ENCODE results near the gene ST6GALNAC6. TPM values are rescaled to one million over a fixed set of nuclear protein-coding genes. Genes with fewer than 3 reads are reported as not detected.

ST6GALNAC6 gene
- polyA plus RNA-seq, 2 of the 4 experiments (the other 2 are of a cell fraction), result 8.2 to 25.2 TPM

DNA sequence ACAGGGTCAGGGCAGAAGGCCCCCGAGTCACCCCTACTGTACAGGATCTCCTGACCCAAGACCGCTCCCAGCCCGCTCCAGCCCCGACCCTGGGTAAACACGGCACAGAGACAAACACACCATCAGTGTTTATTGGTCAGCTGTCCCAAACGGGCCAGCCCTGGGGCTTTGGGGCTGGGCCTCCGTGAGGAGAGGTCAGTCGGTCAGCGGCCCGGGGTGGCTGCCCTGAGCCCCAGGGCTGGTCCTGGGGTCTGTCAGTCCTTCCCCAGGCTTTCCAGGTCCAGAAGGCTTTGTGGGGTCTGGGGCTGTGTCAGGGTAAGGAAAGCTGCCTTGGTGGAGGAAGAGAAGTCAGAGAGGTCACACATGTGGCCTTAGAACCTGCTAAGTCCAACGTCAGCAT is 35.6 kb upstream of the ST6GALNAC6 start:
- H3K4me2 ChIP-seq, result peak overlapping the region; percentile 79; the same call in 1 of the 3 replicates
- H3K4me3 ChIP-seq, result no peak overlapping the region
- no peak for DNase-seq (ENCODE audit: low read depth in 1 of 2, low spot score in 1 of 2)
- H3K4me1 ChIP-seq, result peaks cover 45% of the 10 kb centered on the region
- CTCF ChIA-PET, result interaction anchor here (0.9 to 35.7 kb wide), 5 partner anchors 9 to 183 kb away, joined by 3 to 827 read pairs (median 43); no protein-coding TSS in a partner anchor
- POLR2A ChIA-PET, result no interaction called here
- FAIRE-seq, result no peak
- ATAC-seq, result no peak
- H3K27ac ChIP-seq, result no peak overlapping the region
- WGBS (ENCODE audit: missing lambda C conversion rate), result 62% methylated on average over 7 of the region's 11 CpGs
- TF ChIP-seq SMC3 (IDR thresholded peaks at IDR 0.05), result no peak
- no peak for TF ChIP-seq FOXS1 (CRISPR knock-in tag; IDR thresholded peaks at IDR 0.05)
- no peak for TF ChIP-seq CHD2 (IDR thresholded peaks at IDR 0.05; ENCODE audit: low read length, partially characterized antibody)
- no peak for TF ChIP-seq ZFP36 (IDR thresholded peaks at IDR 0.05; ENCODE audit: borderline replicate concordance, partially characterized antibody)
- no peak for TF ChIP-seq NR3C1 (IDR thresholded peaks at IDR 0.05)
- no peak for TF ChIP-seq MAZ (IDR thresholded peaks at IDR 0.05; ENCODE audit: borderline replicate concordance, low read depth, low read length)
- no peak for TF ChIP-seq POLR2AphosphoS2 (conservative IDR thresholded peaks at IDR 0.05; ENCODE audit: low read length)
- no peak for TF ChIP-seq HEYL (CRISPR knock-in tag; IDR thresholded peaks at IDR 0.05)
- no peak for TF ChIP-seq PHF8 (IDR thresholded peaks at IDR 0.05; ENCODE audit: borderline replicate concordance, low read depth)
- H3K9me3 ChIP-seq, result no peaks in the 10 kb centered on the region

DNA sequence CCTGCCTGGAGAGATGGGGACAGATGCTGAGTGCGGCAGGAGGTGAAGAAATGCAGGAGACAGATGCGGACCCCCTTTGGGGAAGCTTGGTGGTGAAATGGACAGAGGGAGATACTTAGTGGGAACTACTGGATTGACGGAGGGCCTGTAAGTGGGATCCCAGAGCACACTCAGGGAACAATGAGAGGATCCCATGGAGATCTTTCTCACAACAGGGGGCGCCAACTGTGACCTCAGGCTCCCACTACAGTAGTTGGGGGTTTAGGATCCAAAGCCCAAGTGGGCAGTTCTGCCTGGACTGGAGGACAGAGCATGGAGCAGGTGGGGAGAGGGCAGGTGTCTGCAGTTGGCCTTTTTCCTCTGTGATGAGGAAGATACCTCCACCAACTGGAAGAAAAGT is 34.8 kb upstream of the ST6GALNAC6 start:
- no peaks in the 10 kb centered on the region for H3K9me3 ChIP-seq
- FAIRE-seq (no peak), DNase-seq (ENCODE audit: low read depth in 1 of 2, low spot score in 1 of 2) (no peak), ATAC-seq (no peak)
- H3K4me3 ChIP-seq, result no peak overlapping the region
- H3K27ac ChIP-seq, result no peak overlapping the region
- ChIA-PET CTCF (interaction anchor here (0.9 to 35.7 kb wide), 6 partner anchors 9 to 184 kb away, joined by 3 to 827 read pairs (median 24); no protein-coding TSS in a partner anchor), POLR2A (interaction anchor here (0.6 kb wide), 1 partner anchor 145 kb away, joined by 10 read pairs; no protein-coding TSS in a partner anchor)
- H3K4me1 ChIP-seq, result peaks cover 48% of the 10 kb centered on the region
- 81% methylated on average over 4 of the region's 4 CpGs for WGBS (ENCODE audit: missing lambda C conversion rate)
- no peak for TF ChIP-seq MYC (IDR thresholded peaks at IDR 0.05; ENCODE audit: borderline replicate concordance, low read length)
- no peak for TF ChIP-seq KDM5A (IDR thresholded peaks at IDR 0.05)
- TF ChIP-seq, protein P1, sequence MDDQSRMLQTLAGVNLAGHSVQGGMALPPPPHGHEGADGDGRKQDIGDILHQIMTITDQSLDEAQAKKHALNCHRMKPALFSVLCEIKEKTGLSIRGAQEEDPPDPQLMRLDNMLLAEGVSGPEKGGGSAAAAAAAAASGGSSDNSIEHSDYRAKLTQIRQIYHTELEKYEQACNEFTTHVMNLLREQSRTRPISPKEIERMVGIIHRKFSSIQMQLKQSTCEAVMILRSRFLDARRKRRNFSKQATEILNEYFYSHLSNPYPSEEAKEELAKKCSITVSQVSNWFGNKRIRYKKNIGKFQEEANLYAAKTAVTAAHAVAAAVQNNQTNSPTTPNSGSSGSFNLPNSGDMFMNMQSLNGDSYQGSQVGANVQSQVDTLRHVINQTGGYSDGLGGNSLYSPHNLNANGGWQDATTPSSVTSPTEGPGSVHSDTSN (IDR thresholded peaks at IDR 0.05), result no peak
- TF ChIP-seq, protein P2, sequence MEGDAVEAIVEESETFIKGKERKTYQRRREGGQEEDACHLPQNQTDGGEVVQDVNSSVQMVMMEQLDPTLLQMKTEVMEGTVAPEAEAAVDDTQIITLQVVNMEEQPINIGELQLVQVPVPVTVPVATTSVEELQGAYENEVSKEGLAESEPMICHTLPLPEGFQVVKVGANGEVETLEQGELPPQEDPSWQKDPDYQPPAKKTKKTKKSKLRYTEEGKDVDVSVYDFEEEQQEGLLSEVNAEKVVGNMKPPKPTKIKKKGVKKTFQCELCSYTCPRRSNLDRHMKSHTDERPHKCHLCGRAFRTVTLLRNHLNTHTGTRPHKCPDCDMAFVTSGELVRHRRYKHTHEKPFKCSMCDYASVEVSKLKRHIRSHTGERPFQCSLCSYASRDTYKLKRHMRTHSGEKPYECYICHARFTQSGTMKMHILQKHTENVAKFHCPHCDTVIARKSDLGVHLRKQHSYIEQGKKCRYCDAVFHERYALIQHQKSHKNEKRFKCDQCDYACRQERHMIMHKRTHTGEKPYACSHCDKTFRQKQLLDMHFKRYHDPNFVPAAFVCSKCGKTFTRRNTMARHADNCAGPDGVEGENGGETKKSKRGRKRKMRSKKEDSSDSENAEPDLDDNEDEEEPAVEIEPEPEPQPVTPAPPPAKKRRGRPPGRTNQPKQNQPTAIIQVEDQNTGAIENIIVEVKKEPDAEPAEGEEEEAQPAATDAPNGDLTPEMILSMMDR (IDR thresholded peaks at IDR 0.05), result 0 out of 3 replicates have a peak, but pooled peaks have one; percentile 7
- TF ChIP-seq, protein P3, sequence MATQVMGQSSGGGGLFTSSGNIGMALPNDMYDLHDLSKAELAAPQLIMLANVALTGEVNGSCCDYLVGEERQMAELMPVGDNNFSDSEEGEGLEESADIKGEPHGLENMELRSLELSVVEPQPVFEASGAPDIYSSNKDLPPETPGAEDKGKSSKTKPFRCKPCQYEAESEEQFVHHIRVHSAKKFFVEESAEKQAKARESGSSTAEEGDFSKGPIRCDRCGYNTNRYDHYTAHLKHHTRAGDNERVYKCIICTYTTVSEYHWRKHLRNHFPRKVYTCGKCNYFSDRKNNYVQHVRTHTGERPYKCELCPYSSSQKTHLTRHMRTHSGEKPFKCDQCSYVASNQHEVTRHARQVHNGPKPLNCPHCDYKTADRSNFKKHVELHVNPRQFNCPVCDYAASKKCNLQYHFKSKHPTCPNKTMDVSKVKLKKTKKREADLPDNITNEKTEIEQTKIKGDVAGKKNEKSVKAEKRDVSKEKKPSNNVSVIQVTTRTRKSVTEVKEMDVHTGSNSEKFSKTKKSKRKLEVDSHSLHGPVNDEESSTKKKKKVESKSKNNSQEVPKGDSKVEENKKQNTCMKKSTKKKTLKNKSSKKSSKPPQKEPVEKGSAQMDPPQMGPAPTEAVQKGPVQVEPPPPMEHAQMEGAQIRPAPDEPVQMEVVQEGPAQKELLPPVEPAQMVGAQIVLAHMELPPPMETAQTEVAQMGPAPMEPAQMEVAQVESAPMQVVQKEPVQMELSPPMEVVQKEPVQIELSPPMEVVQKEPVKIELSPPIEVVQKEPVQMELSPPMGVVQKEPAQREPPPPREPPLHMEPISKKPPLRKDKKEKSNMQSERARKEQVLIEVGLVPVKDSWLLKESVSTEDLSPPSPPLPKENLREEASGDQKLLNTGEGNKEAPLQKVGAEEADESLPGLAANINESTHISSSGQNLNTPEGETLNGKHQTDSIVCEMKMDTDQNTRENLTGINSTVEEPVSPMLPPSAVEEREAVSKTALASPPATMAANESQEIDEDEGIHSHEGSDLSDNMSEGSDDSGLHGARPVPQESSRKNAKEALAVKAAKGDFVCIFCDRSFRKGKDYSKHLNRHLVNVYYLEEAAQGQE (IDR thresholded peaks at IDR 0.05), result no peak
- no peak for TF ChIP-seq GATA3 (IDR thresholded peaks at IDR 0.05; ENCODE audit: borderline replicate concordance)
- TF ChIP-seq POLR2AphosphoS2 (conservative IDR thresholded peaks at IDR 0.05; ENCODE audit: low read length), result no peak
- H3K4me2 ChIP-seq, result no peak overlapping the region
